HTR-8/SVneo (cell line): ENCODE data around the gene PRKCI.
A peak's percentile ranks its signal among the peaks of the same experiment; 100 is the strongest.
"Not testable (repeated sequence)": the region's sequence is repeated elsewhere in the genome, so short reads cannot be mapped to it uniquely, and the experiment has no call there.

Experiments
- DNase-seq: peaks from one replicate; pipeline ENCODE4 v3.0.0; 2011; ENCODE audit warnings: low spot score, mixed read lengths; ENCODE audit not compliant: insufficient read length
- FAIRE-seq: peaks from 2 replicates; lab custom pipeline; 2011; peaks lifted over from hg19 to GRCh38; lab: Jason Lieb, UNC

Gene PRKCI

DNA sequence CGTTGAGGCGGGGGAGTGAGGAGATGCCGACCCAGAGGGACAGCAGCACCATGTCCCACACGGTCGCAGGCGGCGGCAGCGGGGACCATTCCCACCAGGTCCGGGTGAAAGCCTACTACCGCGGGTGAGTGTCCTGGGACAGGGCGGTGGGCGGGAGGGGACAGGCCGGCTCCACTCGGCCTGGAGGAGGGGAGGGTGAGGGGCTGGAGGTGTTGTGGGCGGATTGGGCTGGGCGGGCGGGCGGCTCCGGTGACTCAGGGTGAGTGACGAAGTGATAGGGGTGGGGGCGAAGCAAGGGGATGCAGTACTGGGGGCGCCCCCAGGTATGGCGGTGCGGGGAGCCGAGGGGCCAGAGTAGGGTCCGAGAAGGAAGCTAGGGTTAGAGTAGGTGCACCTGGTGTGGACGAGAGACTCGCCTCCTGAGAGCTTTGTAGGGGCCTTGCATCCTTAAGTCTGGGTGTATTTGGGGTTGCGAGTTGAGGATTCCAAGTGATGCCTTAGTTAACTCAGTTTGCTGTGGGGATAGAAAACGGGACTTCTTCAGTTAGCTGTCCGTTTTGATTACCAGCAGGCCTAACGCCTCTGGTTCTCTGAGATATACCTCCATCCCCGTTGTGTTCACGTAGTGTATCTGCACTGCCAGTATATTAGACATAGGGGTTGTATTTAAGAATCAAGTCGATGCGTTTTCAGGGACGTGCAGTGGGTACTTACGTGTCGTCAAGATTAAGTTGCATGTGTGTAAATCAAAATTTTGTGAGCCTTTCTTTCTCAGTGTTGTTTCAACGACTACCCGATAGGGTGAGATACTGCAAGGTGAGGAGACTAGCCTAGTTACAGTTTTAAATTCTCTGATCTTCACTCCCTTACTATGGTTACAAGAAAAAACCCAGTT, 670 bp downstream of the PRKCI start:
- peak; percentile 41 for DNase-seq
- peak; percentile 38 for FAIRE-seq

DNA sequence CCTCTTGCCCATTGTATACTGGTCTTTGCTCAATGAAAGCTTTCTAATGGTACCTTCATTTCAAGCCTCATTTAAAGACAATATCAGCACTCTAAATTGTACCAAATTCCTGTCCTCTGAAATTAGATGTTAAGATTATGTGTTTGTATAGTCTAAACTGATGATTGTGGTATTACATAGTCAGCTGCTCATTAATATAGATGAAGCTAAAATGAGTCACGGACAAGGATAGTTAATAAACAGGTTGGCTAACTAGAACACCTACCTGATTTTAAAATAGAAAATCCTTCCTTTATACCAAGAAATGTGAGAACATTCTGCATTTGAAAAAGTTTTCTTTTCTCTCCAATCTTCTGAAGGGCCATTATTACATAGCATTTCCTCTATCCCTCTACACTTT, 2.9 kb downstream of the PRKCI start:
- FAIRE-seq: no peak
- DNase-seq: no peak

DNA sequence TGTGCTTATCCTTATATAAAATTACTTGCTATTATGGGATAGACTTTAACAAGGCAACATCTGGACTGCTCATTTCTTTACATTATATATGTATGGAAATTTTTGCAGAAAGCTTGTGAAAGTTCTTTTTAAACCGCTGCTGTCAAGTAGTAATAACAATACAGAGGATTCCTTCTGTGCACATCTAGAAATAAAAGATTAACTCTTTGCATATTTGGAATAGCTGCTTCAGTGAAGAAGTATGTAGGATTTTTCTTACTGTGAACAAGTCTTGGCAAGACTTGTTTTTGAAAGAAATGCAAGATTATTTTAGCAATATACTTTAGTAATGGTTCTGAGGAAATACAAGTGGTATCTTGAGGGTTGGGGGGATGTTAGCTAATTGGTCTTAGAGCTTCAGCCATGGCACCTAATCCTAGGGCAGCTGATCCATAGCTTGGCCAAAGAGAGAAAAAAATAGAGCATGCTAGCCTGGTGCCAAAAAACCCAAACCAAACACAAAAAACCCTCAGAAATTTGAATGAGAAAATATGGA, 4.3 kb downstream of the PRKCI start:
- FAIRE-seq (no peak), DNase-seq (no peak)

DNA sequence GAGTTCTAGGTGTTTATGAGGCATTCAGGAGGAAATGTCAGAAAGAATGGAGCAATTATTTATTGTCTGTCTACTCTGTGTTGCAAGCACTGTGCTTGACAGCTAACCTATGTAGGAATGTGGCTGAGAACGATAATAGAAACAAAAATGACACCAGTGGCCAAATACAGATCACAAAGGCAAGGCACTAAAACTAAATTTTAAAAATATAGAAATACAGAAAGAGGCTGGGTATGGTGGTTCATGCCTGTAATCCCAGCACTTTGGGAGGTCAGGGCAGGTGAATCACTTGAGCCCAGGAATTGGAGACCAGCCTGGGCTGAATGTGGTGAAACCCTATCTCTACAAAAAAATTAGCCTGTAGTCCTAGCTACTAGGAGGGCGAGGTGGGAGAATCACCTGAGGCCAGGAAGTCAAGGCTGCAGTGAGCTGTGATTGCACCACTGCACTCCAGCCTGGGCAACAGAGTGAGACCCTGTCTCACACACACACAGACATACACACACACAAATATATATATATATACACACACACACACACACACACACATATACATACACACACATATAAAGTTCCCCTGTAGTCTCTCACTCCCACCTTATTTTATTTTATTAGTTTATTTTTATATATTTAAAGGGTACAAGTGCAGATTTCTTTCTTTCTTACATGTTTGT, 6.0 kb downstream of the PRKCI start:
- no peak for DNase-seq
- FAIRE-seq: no peak

DNA sequence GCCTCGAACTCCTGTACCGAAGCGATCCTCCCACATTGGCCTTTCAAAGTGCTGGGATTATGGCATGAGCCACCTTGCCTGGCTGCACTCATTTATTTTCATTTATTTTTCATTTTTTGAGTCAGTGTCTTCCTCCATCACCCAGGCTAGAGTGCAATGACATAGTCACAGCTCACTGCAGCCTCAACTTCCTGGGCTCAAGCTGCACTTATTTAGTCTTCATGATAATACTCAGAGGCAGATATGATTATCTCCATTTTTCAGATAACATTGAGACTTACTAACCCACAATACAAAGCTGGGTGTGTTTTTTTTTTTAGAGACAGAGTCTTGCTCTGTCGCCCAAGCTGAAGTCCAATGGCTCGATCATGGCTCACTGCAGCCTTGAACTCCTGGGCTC, 10.0 kb downstream of the PRKCI start:
- FAIRE-seq (no peak), DNase-seq (no peak)

DNA sequence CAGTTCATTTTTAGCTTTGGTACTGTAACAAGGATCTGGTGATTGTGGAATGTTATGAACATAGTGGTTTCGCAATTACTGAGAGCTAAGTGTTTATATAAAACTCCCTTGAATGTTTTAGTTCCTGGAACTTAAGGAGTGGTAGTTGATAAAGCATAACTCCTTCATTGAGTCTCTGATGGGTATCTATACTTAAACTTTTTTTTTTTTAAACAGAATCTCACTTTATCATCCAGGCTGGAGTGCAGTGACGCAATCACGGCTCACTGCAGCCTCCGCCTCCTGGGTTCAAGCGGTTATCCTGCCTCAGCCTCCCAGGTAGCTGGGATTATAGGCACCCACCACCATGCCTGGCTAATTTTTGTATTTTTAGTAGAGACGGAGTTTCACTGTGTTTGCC, 11.3 kb downstream of the PRKCI start:
- DNase-seq (peak; percentile 61), FAIRE-seq (no peak)

DNA sequence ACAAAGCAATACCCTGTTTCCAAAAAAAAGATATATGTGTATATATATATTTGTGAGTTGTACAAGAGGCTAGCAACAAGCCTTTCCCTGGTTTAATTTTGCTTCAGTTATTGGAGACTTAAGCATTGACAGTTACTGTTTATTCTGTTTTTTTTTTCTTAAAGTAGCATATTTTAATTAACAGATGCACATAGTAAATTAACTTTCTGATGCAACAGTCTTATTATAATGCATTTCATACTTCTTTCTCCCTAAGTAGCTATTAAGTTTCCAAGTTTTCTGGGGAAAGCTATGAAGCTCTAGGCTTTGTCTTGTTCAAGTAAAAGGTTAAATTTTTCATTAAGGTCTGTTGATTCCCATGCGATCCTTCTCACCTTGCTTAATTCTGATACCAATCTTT, 17.9 kb downstream of the PRKCI start:
- DNase-seq: no peak
- FAIRE-seq: no peak

DNA sequence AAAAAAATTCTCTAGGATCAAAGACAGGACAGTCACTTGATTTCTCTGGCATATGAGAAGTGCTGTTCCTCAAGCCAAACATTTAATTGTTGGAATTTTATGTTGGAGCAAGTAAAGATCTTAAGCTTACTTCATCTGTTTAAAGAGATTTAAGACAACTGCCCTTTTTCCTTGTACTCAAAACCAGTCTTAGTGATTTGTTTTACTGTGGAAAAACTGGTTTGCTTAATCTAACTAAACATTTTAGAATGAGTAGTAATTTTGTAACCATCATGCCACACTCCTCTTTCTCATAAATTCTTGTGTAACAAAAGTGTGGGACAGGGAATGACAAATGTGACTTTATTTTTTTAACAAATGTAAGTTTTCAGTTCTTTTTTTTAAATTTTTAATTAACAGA, 18.4 kb downstream of the PRKCI start:
- FAIRE-seq (no peak), DNase-seq (no peak)

DNA sequence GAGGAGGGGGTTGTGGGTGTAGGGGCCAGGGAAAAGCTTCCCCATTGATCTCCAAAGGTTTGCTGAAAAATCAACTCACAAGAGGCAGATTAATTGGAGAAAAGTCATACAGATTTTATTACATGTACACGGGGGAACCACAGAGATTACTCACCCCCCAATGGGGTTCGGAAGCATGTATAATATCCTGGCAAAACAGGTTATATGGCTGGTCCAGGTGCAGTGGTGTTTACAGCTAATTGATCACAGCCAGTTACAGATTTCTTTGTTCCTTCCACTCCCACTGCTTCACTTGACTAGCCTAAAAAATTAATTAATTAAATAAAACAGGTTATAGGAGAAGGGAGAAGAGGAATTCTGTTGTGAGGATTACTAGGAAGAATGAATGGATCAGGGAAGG, 22.4 kb downstream of the PRKCI start:
- no peak for FAIRE-seq
- DNase-seq: no peak

DNA sequence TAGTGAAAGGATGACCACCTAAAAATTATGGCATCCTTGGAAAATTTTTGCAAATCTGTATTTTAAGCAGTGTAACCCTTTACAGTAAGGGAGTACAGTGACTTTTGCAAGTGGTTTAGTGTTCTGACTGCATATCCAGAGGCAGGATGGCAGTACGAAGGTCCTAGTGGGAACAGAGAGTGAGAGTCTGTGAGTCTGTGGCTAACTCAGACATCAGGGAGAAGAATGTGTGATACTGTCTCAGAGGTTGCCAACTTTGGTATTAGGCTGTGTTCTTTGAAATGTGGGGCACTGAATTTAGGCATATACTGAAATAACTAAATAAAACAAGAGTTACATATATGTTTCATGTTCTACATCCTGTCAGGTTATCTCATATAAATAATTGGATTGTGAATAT, 25.7 kb downstream of the PRKCI start:
- FAIRE-seq: no peak
- no peak for DNase-seq

DNA sequence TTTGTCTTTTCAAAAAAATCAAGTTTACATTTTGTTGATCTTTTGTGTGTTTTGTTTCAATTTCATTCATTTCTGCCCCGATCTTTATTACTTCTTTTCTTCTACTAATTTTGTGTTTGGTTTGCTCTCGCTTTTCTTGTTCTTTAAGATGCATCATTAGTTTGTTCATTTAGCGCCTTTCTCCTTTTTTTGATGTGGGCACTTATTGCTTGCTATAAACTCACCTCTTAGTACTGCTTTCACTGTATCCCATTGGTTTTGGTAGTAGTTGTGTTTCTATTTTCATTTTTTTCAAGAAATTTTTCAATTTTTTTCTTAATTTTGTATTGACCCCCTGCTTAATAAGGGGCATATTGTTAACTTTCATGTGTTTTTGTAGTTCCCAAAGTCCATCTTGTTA, 34.4 kb downstream of the PRKCI start:
- DNase-seq (no peak), FAIRE-seq (no peak)

DNA sequence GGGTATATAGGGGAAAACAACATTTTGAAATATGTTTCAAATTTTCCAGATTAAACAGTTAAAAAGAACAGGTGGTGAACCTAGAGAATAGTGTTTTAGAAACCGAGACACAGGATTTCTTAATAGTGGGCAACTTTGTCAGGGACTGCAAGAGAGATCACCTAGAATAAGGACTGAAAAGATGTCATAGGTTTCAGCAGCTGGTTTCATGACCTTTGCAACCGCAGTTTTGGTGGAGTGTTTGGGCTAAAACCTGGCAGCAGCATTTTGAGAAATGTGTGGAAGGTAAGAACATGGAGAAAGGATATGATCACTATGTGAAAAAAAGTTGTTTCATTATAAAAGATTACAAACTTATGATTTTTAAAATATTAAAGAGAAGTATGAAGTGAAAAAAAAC, 34.9 kb downstream of the PRKCI start:
- no peak for DNase-seq
- FAIRE-seq: no peak

DNA sequence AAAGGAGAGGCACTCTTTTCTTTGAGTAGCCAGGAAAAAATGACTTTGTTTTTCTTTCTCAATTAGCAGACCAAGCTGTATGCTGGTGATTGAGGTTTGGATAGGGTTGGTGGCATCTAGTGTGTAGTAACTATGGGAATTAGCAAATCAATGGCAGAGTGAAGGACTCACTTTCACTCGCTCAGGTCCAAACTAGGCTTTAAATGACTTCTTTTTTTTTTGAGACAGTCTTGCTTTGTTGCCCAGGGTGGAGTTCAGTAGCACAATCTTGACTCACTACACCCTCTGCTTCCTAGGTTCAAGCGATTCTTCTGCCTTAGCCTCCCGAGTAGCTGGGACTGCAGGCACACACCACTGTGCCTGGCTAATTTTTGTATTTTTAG, 35.9 kb downstream of the PRKCI start:
- no peak for FAIRE-seq
- DNase-seq: no peak

DNA sequence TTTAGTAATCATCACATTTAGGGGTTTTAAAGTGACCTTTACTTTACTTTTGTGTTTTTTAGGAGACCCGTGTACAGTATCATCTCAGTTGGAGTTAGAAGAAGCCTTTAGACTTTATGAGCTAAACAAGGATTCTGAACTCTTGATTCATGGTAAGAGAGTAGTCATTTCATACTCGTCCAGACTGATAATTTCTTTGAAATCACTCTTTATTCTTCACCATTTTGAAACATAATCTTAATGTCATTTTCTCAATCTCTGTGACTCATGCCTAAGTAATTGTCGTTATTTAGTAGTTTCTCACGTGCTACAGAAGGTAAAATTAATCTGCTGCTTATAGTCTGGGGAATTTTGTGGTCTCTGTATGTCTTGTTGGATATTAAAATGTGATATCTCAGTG, 37.7 kb downstream of the PRKCI start:
- no peak for FAIRE-seq
- DNase-seq: no peak

DNA sequence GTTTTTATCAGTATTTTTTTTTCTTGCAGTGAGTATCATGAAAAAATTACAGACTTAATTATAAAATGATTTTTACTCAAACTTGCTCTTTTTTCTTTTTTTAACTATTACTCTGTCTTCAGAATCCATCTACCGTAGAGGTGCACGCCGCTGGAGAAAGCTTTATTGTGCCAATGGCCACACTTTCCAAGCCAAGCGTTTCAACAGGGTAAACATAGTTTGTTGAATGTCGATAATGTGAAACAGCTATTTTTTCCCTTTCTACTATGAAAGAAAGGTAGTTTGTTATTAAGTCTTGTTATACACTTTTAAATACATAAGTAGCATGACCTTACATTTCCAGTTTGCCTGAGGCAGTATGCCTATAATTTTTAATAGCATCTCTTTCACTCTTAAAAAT, 45.6 kb downstream of the PRKCI start:
- no peak for FAIRE-seq
- DNase-seq: no peak

DNA sequence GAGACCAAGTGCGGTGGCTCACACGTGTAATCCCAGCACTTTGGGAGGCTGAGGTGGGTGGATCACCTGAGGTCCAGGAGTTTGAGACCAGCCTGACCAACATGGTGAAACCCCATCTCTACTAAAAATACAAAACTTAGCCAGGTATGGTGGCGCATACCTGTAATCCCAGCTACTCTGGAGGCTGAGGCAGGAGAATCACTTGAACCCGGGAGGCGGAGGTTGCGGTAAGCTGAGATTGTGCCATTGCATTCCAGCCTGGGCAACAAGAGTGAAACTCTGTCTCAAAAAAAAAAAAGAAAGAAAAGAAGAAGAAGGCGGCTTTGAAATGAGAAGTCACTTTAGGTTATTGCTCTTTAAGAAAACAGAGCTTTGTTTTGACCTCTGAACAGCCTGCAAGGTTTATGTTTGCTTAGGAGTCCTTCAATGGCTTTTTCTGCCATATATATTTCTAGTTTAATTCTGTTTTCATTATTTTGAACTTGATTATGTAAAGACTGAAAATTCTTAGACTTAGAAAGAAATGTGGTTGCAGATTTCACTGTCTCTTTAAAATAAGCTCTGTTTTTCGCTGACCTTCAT, 47.5 kb downstream of the PRKCI start:
- FAIRE-seq, DNase-seq: not testable (repeated sequence)

DNA sequence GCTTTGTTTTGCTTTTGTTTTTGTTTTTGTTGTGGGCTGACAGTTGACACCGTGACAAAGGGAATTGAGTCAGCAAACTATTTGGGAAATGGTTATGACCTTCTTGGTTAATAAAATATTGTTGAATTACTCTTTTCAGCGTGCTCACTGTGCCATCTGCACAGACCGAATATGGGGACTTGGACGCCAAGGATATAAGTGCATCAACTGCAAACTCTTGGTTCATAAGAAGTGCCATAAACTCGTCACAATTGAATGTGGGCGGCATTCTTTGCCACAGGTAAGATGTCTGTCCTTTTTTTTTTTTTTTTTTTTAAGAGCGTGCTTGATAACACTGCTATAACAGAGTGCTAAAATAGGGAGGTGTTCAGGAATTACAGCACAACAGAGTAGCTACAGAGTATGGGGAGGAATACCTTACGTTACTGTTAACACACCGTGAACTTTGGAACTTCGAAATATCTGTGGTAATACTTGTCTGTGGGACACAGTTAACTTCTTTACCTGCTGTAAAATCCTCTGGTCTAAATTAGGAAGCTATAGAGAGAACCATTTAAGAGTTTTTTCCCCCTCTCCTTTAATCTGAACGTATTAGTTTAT, 48.2 kb downstream of the PRKCI start:
- no peak for DNase-seq
- no peak for FAIRE-seq

DNA sequence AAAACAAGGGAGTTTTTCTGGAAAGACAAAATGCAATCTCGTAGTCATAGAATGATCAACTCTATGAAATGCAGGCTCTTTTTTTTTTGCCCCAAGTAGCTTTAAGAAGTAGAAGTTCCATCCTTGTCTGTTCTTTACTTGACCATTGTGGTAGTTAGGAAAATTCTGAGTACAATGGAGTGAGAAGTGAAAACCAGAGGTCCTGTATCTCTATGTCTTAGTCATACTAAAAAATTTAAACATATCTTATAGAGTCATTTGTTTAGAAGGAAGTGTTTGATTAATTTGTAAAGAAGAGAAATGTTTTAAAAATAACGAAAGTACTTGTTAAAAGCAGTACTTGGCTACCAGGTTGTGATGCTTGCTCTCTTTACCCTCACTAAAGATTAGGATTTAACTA, 52.4 kb downstream of the PRKCI start:
- FAIRE-seq (no peak), DNase-seq (no peak)

DNA sequence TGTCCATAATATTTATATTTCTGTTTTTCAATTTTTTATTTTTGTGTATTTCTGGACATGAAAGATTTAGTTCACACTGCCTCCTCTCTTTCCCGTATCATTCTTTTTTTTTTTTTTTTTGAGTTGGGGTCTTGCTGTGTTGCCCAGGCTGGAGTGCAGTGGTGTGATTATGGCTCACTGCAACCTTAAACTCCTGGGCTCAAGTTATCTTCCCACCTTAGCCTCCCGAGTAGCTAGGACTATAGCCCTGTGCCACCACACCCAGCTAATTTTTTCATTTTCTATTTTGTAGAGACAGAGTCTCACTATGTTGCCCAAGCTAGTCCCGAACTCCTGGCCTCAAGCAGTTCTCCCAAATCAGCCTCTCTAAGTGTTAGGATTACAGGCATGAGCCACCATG, 53.6 kb downstream of the PRKCI start:
- DNase-seq (no peak), FAIRE-seq (no peak)

DNA sequence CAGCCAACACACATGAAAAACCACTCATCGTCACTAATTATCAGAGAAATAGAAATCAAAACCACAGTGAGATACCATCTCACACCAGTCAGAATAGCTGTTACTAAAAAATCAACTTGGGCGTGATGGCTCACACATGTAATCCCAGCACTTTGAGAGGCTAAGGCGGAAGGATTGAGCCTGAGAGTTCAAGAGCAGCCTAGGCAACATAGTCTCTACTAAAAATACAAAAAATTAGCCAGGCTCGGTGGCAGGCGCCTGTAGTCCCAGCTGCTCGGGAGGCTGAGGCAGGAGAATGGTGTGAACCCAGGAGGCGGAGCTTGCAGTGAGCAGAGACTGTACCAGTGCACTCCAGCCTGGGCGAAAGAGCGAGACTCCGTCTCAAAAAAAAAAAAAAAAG, 55.1 kb downstream of the PRKCI start:
- not testable (repeated sequence) for FAIRE-seq, DNase-seq
